Neural progenitor cell (in vitro differentiated cells): ENCODE measurements around the gene ZNF860. TPM values are rescaled to one million over a fixed set of nuclear protein-coding genes. Genes with fewer than 3 reads are reported as not detected.
"Not testable (repeated sequence)": the region's sequence is repeated elsewhere in the genome, so short reads cannot be mapped to it uniquely, and the experiment has no call there.

ENCODE experiments used
- DNase-seq: peaks from one replicate; pipeline ENCODE4 v3.0.0-alpha.2; 2016; ENCODE audit warnings: low spot score
- H2AFZ ChIP-seq: fragments of 200-600 bp; sonication (generic); replicated peaks from 2 replicates; pipeline ENCODE4 v1.6.1; 2016; ENCODE audit warnings: antibody characterized with exemption
- H3F3A ChIP-seq: fragments of 200-600 bp; sonication (generic); 2 replicates; pipeline ENCODE4 v1.6.1; 2016; ENCODE audit warnings: antibody characterized with exemption, low read depth
- H3K27ac ChIP-seq: fragments of 200-600 bp; sonication (generic); 2 replicates; pipeline ENCODE4 v1.5.1; 2016; ENCODE audit warnings: mild to moderate bottlenecking
- H3K27me3 ChIP-seq: fragments of 200-600 bp; sonication (generic); 2 replicates; pipeline ENCODE4 v1.6.1; 2016; ENCODE audit warnings: mild to moderate bottlenecking, moderate library complexity
- H3K36me3 ChIP-seq: fragments of 200-600 bp; sonication (generic); 2 replicates; pipeline ENCODE4 v1.5.1; 2016
- H3K4me1 ChIP-seq: fragments of 200-600 bp; sonication (generic); 2 replicates; pipeline ENCODE4 v1.6.1; 2016; ENCODE audit warnings: mixed run types
- H3K4me2 ChIP-seq: fragments of 200-600 bp; sonication (generic); 2 replicates; pipeline ENCODE4 v1.6.1; 2016
- H3K4me3 ChIP-seq: fragments of 200-600 bp; sonication (generic); 2 replicates; pipeline ENCODE4 v1.5.1; 2016
- H3K79me2 ChIP-seq: fragments of 200-600 bp; sonication (generic); 2 replicates; pipeline ENCODE4 v1.6.1; 2016; ENCODE audit warnings: low read depth
- H3K9ac ChIP-seq: fragments of 200-600 bp; sonication (generic); 2 replicates; pipeline ENCODE4 v1.6.1; 2016
- H3K9me3 ChIP-seq: fragments of 200-600 bp; sonication (generic); 2 replicates; pipeline ENCODE4 v1.5.1; 2016; ENCODE audit warnings: low read depth
- H4K20me1 ChIP-seq: fragments of 200-600 bp; sonication (generic); 2 replicates; pipeline ENCODE4 v1.6.1; 2016; ENCODE audit warnings: low read depth
- H3K27ac Mint-ChIP-seq: 3 replicates; pipeline ENCODE4 v1.8.0; 2021; ENCODE audit warnings: mixed read lengths
- H3K27me3 Mint-ChIP-seq: 2 replicates; pipeline ENCODE4 v1.8.0; 2022; ENCODE audit warnings: low read depth, mild to moderate bottlenecking, inconsistent platforms, moderate library complexity, mixed read lengths; ENCODE audit not compliant: insufficient read depth
- H3K36me3 Mint-ChIP-seq: 3 replicates; pipeline ENCODE4 v1.8.0; 2021; ENCODE audit warnings: mixed read lengths
- H3K4me1 Mint-ChIP-seq: 3 replicates; pipeline ENCODE4 v1.8.0; 2021; ENCODE audit warnings: mixed read lengths
- H3K4me3 Mint-ChIP-seq: 3 replicates; pipeline ENCODE4 v1.8.0; 2021; ENCODE audit warnings: mild to moderate bottlenecking, moderate library complexity, mixed read lengths
- H3K9me3 Mint-ChIP-seq: 3 replicates; pipeline ENCODE4 v1.8.0; 2020; ENCODE audit warnings: mixed read lengths
- CTCF ChIP-seq: fragments of 200-600 bp; sonication (generic); IDR thresholded peaks from 2 replicates; pipeline ENCODE4 v1.5.1; 2017; ENCODE audit warnings: antibody characterized with exemption, mild to moderate bottlenecking
- EZH2 ChIP-seq: fragments of 200-600 bp; sonication (generic); IDR thresholded peaks from 2 replicates; pipeline ENCODE4 v1.6.1; 2017; ENCODE audit warnings: antibody characterized with exemption, mild to moderate bottlenecking, moderate library complexity
- EZH2phosphoT487 ChIP-seq: fragments of 200-600 bp; sonication (generic); IDR thresholded peaks from 2 replicates; pipeline ENCODE4 v1.6.1; 2017; ENCODE audit warnings: antibody characterized with exemption
- total RNA-seq: library from RNA; depleted of rRNA; stranded (reverse); fragments of >200 nt; gene quantifications from 2 replicates; pipeline ENCODE4 v1.2.3, GENCODE V29; 2015; ENCODE audit warnings: low replicate concordance

ZNF860 gene
- total RNA-seq, 1 donor from 2014 or later, result 0.43 TPM

DNA sequence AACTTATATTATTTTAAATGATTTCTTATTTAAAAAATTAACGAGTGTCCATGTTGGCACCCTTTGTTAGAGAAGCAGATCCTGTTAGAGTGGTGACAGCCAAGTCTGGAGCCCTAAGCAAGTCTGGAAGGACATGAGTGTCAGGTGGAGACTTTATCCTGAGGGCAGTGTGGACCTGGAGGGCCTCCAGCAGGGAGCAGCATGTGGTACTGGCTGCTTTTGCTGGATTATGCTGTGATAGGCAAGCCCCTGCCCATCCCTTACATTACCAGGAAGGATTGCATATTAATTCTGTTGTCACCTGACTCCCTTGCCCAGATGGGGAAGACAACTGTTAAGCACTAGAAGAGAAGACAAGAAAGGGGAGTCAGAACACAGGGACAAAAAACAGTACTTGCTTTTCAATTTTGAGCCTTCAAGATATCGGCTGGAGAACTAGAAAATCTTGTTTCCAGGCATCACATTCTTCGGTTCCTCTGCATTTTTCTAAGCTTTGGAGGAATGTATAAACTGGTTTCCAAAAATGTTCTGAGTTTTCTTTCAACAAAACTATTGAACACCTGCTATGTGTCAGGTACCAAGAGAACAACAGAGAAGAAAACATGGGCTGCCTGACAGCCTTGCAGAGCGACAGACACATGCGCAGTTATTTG, 22.7 kb downstream of the ZNF860 start:
- Histone ChIP-seq H3K4me3 (no peak overlapping the region), H3K9me3 (no peaks in the 10 kb centered on the region), H4K20me1 (no peaks in the 10 kb centered on the region), H3K27ac (no peak overlapping the region), H3K36me3 (no peaks in the 10 kb centered on the region), H3K9ac (no peak overlapping the region), H3K4me2 (no peak overlapping the region), H3K79me2 (no peaks in the 10 kb centered on the region), H2AFZ (no peak overlapping the region), H3K4me1 (peaks cover 18% of the 10 kb centered on the region), H3F3A (peaks cover 14% of the 10 kb centered on the region), H3K27me3 (no peaks in the 10 kb centered on the region)
- H3K4me1 Mint-ChIP-seq, result peaks cover 14% of the 10 kb centered on the region
- H3K36me3 Mint-ChIP-seq, result no peaks in the 10 kb centered on the region
- H3K4me3 Mint-ChIP-seq, result no peak overlapping the region
- no peak for TF ChIP-seq EZH2phosphoT487
- TF ChIP-seq EZH2, result no peak
- TF ChIP-seq CTCF, result no peak
- H3K27me3 Mint-ChIP-seq, result peaks cover 5% of the 10 kb centered on the region
- no peaks in the 10 kb centered on the region for H3K9me3 Mint-ChIP-seq
- no peak for DNase-seq
- no peak overlapping the region for H3K27ac Mint-ChIP-seq

GRCh38 chr3:32009101-32009500, 27.6 kb downstream of the ZNF860 start:
- Histone ChIP-seq H3K4me1 (no peaks in the 10 kb centered on the region), H3K27me3 (no peaks in the 10 kb centered on the region), H3K4me2 (no peak overlapping the region), H3K36me3 (no peaks in the 10 kb centered on the region), H3K9me3 (no peaks in the 10 kb centered on the region), H3K79me2 (no peaks in the 10 kb centered on the region), H2AFZ (no peak overlapping the region), H3F3A (no peaks in the 10 kb centered on the region), H3K4me3 (no peak overlapping the region), H3K9ac (no peak overlapping the region), H3K27ac (no peak overlapping the region), H4K20me1 (no peaks in the 10 kb centered on the region)
- H3K4me3 Mint-ChIP-seq, result no peak overlapping the region
- DNase-seq, result no peak
- H3K27me3 Mint-ChIP-seq, result peaks cover 3% of the 10 kb centered on the region
- TF ChIP-seq CTCF (no peak), EZH2phosphoT487 (no peak), EZH2 (no peak)
- no peaks in the 10 kb centered on the region for H3K36me3 Mint-ChIP-seq
- peaks cover 2% of the 10 kb centered on the region for H3K4me1 Mint-ChIP-seq
- H3K27ac Mint-ChIP-seq, result no peak overlapping the region
- peaks cover 5% of the 10 kb centered on the region for H3K9me3 Mint-ChIP-seq

GRCh38 chr3:32009957-32010356, 28.4 kb downstream of the ZNF860 start:
- no peak overlapping the region for H3K27ac ChIP-seq
- Mint-ChIP-seq H3K4me3 (no peak overlapping the region), H3K27ac (no peak overlapping the region), H3K36me3 (no peaks in the 10 kb centered on the region), H3K9me3 (peaks cover 5% of the 10 kb centered on the region), H3K4me1 (no peaks in the 10 kb centered on the region), H3K27me3 (peaks cover 2% of the 10 kb centered on the region)
- no peaks in the 10 kb centered on the region for H3K4me1 ChIP-seq
- H3K9ac ChIP-seq, result no peak overlapping the region
- H4K20me1 ChIP-seq, result no peaks in the 10 kb centered on the region
- no peak for DNase-seq
- no peaks in the 10 kb centered on the region for H3K79me2 ChIP-seq
- TF ChIP-seq EZH2, result no peak
- TF ChIP-seq EZH2phosphoT487, result no peak
- TF ChIP-seq CTCF, result no peak
- H3F3A ChIP-seq, result no peaks in the 10 kb centered on the region
- no peaks in the 10 kb centered on the region for H3K9me3 ChIP-seq
- no peak overlapping the region for H2AFZ ChIP-seq
- no peak overlapping the region for H3K4me3 ChIP-seq
- no peak overlapping the region for H3K4me2 ChIP-seq
- no peaks in the 10 kb centered on the region for H3K36me3 ChIP-seq
- no peaks in the 10 kb centered on the region for H3K27me3 ChIP-seq

- not testable (repeated sequence) for DNase-seq, H3K9me3 Mint-ChIP-seq, H4K20me1 ChIP-seq, H3K4me2 ChIP-seq, H3K27ac Mint-ChIP-seq, H3K27ac ChIP-seq, H3K36me3 Mint-ChIP-seq, H3K9ac ChIP-seq, H3K27me3 Mint-ChIP-seq, H2AFZ ChIP-seq, H3K4me3 ChIP-seq, H3K79me2 ChIP-seq, H3K4me3 Mint-ChIP-seq, H3K4me1 Mint-ChIP-seq, H3K27me3 ChIP-seq, H3F3A ChIP-seq, H3K36me3 ChIP-seq, H3K4me1 ChIP-seq, H3K9me3 ChIP-seq
These were observed 29.1 kb downstream of the ZNF860 start for GRCh38 chr3:32010699-32011098.

GRCh38 chr3:32015638-32016037, 34.1 kb downstream of the ZNF860 start:
- not testable (repeated sequence) for H3K36me3 Mint-ChIP-seq, H3K4me2 ChIP-seq, H3K36me3 ChIP-seq, H3K4me1 Mint-ChIP-seq, H3K9me3 Mint-ChIP-seq, H3K4me3 Mint-ChIP-seq, H3K4me1 ChIP-seq, H3K27ac Mint-ChIP-seq, H3K9me3 ChIP-seq, H3F3A ChIP-seq, H3K27me3 Mint-ChIP-seq, H3K79me2 ChIP-seq, DNase-seq, H3K27me3 ChIP-seq, H3K27ac ChIP-seq, H3K4me3 ChIP-seq, H2AFZ ChIP-seq, H4K20me1 ChIP-seq, H3K9ac ChIP-seq
